NCI-H345 (cell line): ENCODE data around the gene KLC3.
"Not testable (repeated sequence)": the region's sequence is repeated elsewhere in the genome, so short reads cannot be mapped to it uniquely, and the experiment has no call there.

ENCODE experiments used
- DNase-seq: peaks from one replicate; lab custom pipeline; 2025; lab: John Stamatoyannopoulos, UW

The KLC3 gene

GRCh38 chr19:45320997-45321775 is 19.4 kb upstream of the KLC3 start:
- no peak for DNase-seq

GRCh38 chr19:45321848-45322247 is 18.7 kb upstream of the KLC3 start:
- no peak for DNase-seq

GRCh38 chr19:45322311-45322710 is 18.2 kb upstream of the KLC3 start:
- DNase-seq: peak; percentile 14

- DNase-seq: no peak
These were observed 17.7 kb upstream of the KLC3 start, which contains the start of gene CKM for GRCh38 chr19:45322744-45323281. Gene CKM, minus strand, starts transcription at chr19:45322875. Its CDS starts 3,162 bp downstream, at chr19:45319713.

- DNase-seq: no peak
These were observed 16.9 kb upstream of the KLC3 start for GRCh38 chr19:45323671-45324081.

GRCh38 chr19:45324349-45324907 is 16.1 kb upstream of the KLC3 start:
- no peak for DNase-seq

GRCh38 chr19:45327404-45328143 is 13.0 kb upstream of the KLC3 start:
- DNase-seq: no peak

GRCh38 chr19:45331411-45331810 is 9.1 kb upstream of the KLC3 start:
- no peak for DNase-seq

GRCh38 chr19:45333609-45334303 is 6.8 kb upstream of the KLC3 start:
- no peak for DNase-seq

- DNase-seq: not testable (repeated sequence)
These were observed 5.7 kb upstream of the KLC3 start for GRCh38 chr19:45334881-45335280.

GRCh38 chr19:45336696-45337251 is 3.8 kb upstream of the KLC3 start:
- DNase-seq: no peak

GRCh38 chr19:45339629-45340028 is 921 bp upstream of the KLC3 start:
- no peak for DNase-seq

GRCh38 chr19:45340899-45341453 is 426 bp downstream of the KLC3 start:
- DNase-seq: no peak

GRCh38 chr19:45342911-45343310 is 2.4 kb downstream of the KLC3 start:
- DNase-seq: no peak

- no peak for DNase-seq
These were observed 4.3 kb downstream of the KLC3 start for GRCh38 chr19:45344621-45345505.

- DNase-seq: no peak
These were observed 4.9 kb downstream of the KLC3 start for GRCh38 chr19:45345506-45345860.

GRCh38 chr19:45346449-45346848 is 5.9 kb downstream of the KLC3 start:
- no peak for DNase-seq

- no peak for DNase-seq
These were observed 7.2 kb downstream of the KLC3 start for GRCh38 chr19:45347570-45348366.

GRCh38 chr19:45348367-45349125 is 8.0 kb downstream of the KLC3 start:
- DNase-seq: no peak
